WERI-Rb-1 (cell line): Measurements from ENCODE around the gene CNTRL.

ENCODE experiments used
- DNase-seq: peaks from one replicate; pipeline ENCODE4 v3.0.0-alpha.2; 2020
- H3K27ac ChIP-seq: fragments of 250-450 bp; sonication (Bioruptor Pico); 2 replicates; pipeline ENCODE4 v1.5.1; 2020; ENCODE audit warnings: mild to moderate bottlenecking, moderate library complexity
- H3K27me3 ChIP-seq: fragments of 250-450 bp; sonication (Bioruptor Pico); 2 replicates; pipeline ENCODE4 v1.5.1; 2021; ENCODE audit warnings: mild to moderate bottlenecking, low read depth, moderate library complexity; ENCODE audit not compliant: insufficient read depth, severe bottlenecking
- H3K36me3 ChIP-seq: fragments of 250-450 bp; sonication (Bioruptor Pico); 2 replicates; pipeline ENCODE4 v1.5.1; 2020; ENCODE audit warnings: mild to moderate bottlenecking, moderate library complexity
- H3K4me3 ChIP-seq: 2 replicates; pipeline ENCODE4 v1.5.1; 2011; ENCODE audit warnings: low read depth, mild to moderate bottlenecking, control low read depth, low read length
- H3K9me3 ChIP-seq: fragments of 250-450 bp; sonication (Bioruptor Pico); 2 replicates; pipeline ENCODE4 v1.5.1; 2021; ENCODE audit warnings: mild to moderate bottlenecking, moderate library complexity; ENCODE audit not compliant: severe bottlenecking
- CTCF ChIP-seq: IDR thresholded peaks from 2 replicates; pipeline ENCODE4 v1.5.1; 2011; ENCODE audit warnings: low read depth, mild to moderate bottlenecking, control low read depth, inconsistent platforms, low read length

CNTRL gene

DNA sequence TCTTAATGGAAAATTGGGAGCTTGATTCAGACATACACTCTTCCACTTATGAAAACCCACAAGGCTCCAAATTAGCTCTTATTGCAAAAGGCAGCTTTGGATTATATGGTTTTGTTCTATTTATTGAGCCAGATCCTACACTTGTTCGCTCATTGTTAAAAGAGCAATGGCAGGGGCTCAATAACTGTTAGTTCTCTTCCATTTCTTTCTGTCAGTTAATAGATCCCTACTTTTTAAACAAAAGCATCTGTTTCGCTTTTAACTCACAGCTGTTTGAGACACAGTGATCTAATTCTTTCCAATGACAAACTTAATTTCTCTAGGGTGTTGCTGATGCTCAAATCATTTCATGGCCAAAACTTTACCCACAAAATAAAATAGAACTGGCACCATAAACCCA is 36.4 kb upstream of the CNTRL start:
- TF ChIP-seq CTCF, result no peak
- Histone ChIP-seq H3K27ac (no peak overlapping the region), H3K36me3 (no peaks in the 10 kb centered on the region), H3K4me3 (no peak overlapping the region), H3K27me3 (no peaks in the 10 kb centered on the region), H3K9me3 (no peaks in the 10 kb centered on the region)
- DNase-seq, result no peak

DNA sequence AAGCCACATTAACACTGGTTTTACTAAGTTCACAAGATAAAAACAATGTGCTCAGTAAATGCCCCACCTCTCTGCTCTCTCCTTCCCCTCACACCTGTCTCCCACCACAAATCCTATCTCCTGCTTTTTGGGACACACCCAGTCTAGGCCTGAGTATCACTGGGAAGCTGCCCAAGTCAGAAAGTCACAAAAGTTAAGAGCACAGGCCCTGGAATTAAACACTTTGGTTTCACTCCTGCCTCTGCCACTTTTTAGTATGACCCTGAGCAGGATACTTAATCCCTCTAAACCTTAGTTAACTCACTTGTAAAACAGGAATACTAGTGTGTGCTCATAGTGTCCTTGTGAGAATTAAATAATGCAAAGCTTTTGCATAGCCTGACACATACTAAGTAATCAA is 36.0 kb upstream of the CNTRL start:
- no peak for DNase-seq
- no peaks in the 10 kb centered on the region for H3K36me3 ChIP-seq
- no peak overlapping the region for H3K27ac ChIP-seq
- no peak for TF ChIP-seq CTCF
- H3K27me3 ChIP-seq, result no peaks in the 10 kb centered on the region
- H3K9me3 ChIP-seq, result no peaks in the 10 kb centered on the region
- no peak overlapping the region for H3K4me3 ChIP-seq

DNA sequence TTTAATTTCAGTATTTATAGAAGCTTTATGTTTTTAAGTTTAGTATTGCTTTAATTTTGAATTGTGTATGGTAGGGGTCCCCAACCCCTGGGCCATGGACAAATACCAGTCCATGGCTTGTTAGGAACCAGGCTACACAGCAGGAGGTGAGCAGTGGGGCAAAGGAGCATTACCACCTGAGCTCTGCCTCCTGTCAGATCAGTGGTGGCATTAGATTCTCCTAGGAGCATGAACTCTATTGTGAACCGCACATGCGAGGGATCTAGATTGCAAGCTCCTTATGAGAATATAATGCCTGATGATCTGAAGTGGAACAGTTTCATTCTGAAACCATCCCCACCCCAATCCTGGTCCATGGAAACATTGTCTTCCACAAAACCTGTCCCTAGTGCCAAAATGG is 26.6 kb upstream of the CNTRL start:
- no peak for TF ChIP-seq CTCF
- Histone ChIP-seq H3K27me3 (no peaks in the 10 kb centered on the region), H3K9me3 (no peaks in the 10 kb centered on the region), H3K36me3 (no peaks in the 10 kb centered on the region), H3K4me3 (no peak overlapping the region), H3K27ac (no peak overlapping the region)
- DNase-seq, result no peak

DNA sequence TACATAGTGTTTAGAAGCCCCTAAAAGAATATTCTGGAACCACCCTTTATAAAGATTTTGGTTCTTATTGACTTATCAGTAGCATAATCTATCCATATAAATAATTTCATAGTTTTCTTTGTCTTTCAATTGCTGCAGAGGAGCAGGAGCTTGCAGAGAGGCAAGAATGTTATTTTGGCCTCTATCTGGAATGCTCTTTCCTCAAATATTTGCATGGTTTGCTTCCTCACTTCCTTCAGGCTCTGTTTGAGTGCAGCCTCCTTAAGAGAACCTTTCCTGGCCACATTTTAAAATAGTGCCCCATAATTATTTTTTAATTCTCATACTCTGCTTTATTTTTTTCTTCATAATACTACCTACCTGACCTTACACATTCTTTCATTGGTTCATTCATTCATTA is 26.1 kb upstream of the CNTRL start:
- H3K9me3 ChIP-seq, result no peaks in the 10 kb centered on the region
- H3K27ac ChIP-seq, result no peak overlapping the region
- no peak for TF ChIP-seq CTCF
- DNase-seq, result no peak
- no peaks in the 10 kb centered on the region for H3K36me3 ChIP-seq
- no peaks in the 10 kb centered on the region for H3K27me3 ChIP-seq
- H3K4me3 ChIP-seq, result no peak overlapping the region

DNA sequence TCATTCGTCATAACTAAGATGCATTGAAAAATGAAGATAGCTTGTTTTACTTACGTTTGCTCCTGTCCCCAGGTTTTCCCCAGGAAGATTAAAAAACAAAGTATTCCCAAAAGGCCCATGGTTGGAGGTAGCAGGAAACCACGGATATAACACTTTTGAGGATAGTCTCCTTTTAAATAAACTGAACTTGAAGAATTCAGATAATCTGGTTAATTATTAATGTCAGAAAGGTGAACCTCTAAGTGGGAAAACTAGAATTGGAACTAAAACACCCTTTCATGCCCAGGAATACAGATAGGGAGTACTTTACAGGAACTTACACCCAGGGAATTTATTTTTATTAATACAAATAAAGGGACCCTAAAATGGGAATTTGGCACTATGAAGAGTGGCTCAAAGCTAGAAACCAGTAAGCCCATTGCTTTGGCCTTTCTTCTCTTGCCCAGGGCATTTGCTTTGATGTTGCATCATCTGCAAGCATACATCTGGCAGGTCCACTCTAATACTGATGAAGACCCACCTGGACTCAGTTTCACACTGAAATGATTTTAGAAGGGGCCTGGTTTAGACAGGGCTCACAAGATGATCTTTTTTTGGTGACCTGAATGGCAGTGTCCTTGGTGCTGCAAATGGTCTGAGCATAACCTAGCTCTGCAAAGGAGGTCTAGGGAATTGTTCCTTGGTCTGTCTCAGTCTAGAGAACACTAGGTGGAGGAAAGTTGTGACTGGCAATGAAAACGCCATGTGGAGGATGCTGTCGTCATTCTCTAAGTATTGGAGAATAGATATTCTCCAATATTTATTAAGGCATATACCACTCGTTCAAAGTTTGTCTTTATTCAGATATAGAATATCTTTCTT is 24.4 kb upstream of the CNTRL start, which contains the start of gene C5:
TSS of gene C5 (minus strand) at position 148 of the 861 bp plus-strand sequence. CDS start at position 119, 29 bp downstream.
- H3K27me3 ChIP-seq, result no peaks in the 10 kb centered on the region
- H3K27ac ChIP-seq, result no peak within 1 kb of the TSS
- no peak within 1 kb of the TSS for H3K4me3 ChIP-seq
- H3K36me3 ChIP-seq, result no peaks in the 10 kb centered on the region
- no peaks in the 10 kb centered on the region for H3K9me3 ChIP-seq
- DNase-seq, result no peak
- no peak for TF ChIP-seq CTCF

GRCh38 chr9:121053544-121053943 is 21.2 kb upstream of the CNTRL start:
- no peak overlapping the region for H3K27ac ChIP-seq
- DNase-seq, result no peak
- no peaks in the 10 kb centered on the region for H3K36me3 ChIP-seq
- H3K27me3 ChIP-seq, result no peaks in the 10 kb centered on the region
- TF ChIP-seq CTCF, result no peak
- no peak overlapping the region for H3K4me3 ChIP-seq
- peaks cover 6% of the 10 kb centered on the region for H3K9me3 ChIP-seq
